ENCODE results near the gene NUCB2. TPM values are rescaled to one million over a fixed set of nuclear protein-coding genes. Genes with fewer than 3 reads are reported as not detected.
"Not testable (repeated sequence)": the region's sequence is repeated elsewhere in the genome, so short reads cannot be mapped to it uniquely, and the experiment has no call there.

Gene NUCB2
- total RNA-seq, 6 donors from 2014 or later, result 24.0 to 167 (median 42.5) TPM

GRCh38 chr11:17233101-17233500, 43.4 kb upstream of the NUCB2 start:
- DNase-seq (no peak), ATAC-seq (ENCODE audit: low FRiP score in 2 of 2) (no peak)
- Histone ChIP-seq H3K36me3 (peaks cover 0 to 6% (median 0%) of the 10 kb centered on the region in 4 donors), H3K9me3 (no peaks in the 10 kb centered on the region), H3K4me3 (no peak overlapping the region), H3K27me3 (no peaks in the 10 kb centered on the region), H3K27ac (no peak overlapping the region), H3K4me1 (peaks cover 0 to 9% (median 4%) of the 10 kb centered on the region in 4 donors)
- TF ChIP-seq EP300 (IDR thresholded peaks at IDR 0.05) (no peak), POLR2A (IDR thresholded peaks at IDR 0.05) (no peak), CTCF (IDR thresholded peaks at IDR 0.05) (no peak), POLR2AphosphoS5 (IDR thresholded peaks at IDR 0.05) (no peak)

GRCh38 chr11:17238377-17238776, 38.2 kb upstream of the NUCB2 start:
- no peak overlapping the region for H3K27ac ChIP-seq
- TF ChIP-seq POLR2AphosphoS5 (IDR thresholded peaks at IDR 0.05) (no peak), EP300 (IDR thresholded peaks at IDR 0.05) (no peak), CTCF (IDR thresholded peaks at IDR 0.05) (no peak), POLR2A (IDR thresholded peaks at IDR 0.05) (no peak)
- 42 to 64% methylated on average over 3 of the region's 3 CpGs for WGBS, 2 donors
- no peaks in the 10 kb centered on the region for H3K36me3 ChIP-seq
- H3K27me3 ChIP-seq, result no peaks in the 10 kb centered on the region
- H3K4me3 ChIP-seq, result no peak overlapping the region
- no peak for ATAC-seq (ENCODE audit: low FRiP score in 2 of 2)
- DNase-seq, result no peak
- H3K4me1 ChIP-seq, result no peaks in the 10 kb centered on the region
- no peaks in the 10 kb centered on the region for H3K9me3 ChIP-seq

DNA sequence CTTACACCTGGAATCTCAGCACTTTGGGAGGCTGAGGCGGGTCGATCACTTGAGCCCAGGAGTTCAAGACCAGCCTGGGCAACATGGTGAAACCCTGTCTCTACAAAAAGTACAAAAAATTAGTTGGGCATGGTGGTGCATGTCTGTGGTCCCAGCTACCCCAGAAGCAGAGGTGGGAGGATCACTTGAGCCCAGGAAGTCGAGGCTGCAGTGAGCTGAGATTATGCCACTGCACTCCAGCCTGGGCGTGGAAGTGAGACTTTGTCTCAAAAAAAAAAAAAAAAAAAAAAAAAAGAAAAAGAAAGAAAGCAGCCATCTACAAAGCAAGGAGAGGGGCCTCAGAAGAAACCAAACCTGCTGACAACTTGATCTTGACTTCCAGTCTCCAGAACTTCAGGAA, 36.6 kb upstream of the NUCB2 start:
- not testable (repeated sequence) for H3K27me3 ChIP-seq; H3K27ac ChIP-seq; ATAC-seq (ENCODE audit: low FRiP score in 2 of 2); DNase-seq; H3K4me1 ChIP-seq; H3K4me3 ChIP-seq; H3K9me3 ChIP-seq; H3K36me3 ChIP-seq
- WGBS, 2 donors, result 86 to 94% methylated on average over 4 of the region's 4 CpGs

DNA sequence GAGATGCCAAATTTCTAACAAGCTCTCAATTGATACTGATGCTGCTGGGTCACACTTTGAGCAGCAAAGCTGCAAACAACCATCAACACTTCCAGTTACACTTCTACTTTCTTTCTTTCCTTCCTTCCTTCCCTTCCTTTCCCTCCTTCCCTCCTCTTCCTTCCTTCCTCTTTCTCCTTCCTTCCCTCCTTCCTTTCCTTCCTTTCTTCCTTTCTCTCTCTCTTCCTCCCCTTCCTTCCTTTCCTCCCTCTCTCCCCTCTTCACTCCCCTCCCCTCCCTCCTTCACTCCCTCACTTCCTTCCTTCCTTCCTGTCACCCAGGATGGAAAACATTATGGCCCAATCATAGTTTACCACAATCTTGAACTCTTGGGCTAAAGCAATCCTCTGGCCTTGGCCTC, 35.8 kb upstream of the NUCB2 start:
- TF ChIP-seq POLR2A (IDR thresholded peaks at IDR 0.05) (no peak), POLR2AphosphoS5 (IDR thresholded peaks at IDR 0.05) (no peak), CTCF (IDR thresholded peaks at IDR 0.05) (no peak), EP300 (IDR thresholded peaks at IDR 0.05) (no peak)
- H3K27ac ChIP-seq, result no peak overlapping the region
- H3K9me3 ChIP-seq, result no peaks in the 10 kb centered on the region
- ATAC-seq (ENCODE audit: low FRiP score in 2 of 2) (no peak), DNase-seq (no peak)
- no peaks in the 10 kb centered on the region for H3K4me1 ChIP-seq
- no peaks in the 10 kb centered on the region for H3K36me3 ChIP-seq
- no peaks in the 10 kb centered on the region for H3K27me3 ChIP-seq
- H3K4me3 ChIP-seq, result no peak overlapping the region

DNA sequence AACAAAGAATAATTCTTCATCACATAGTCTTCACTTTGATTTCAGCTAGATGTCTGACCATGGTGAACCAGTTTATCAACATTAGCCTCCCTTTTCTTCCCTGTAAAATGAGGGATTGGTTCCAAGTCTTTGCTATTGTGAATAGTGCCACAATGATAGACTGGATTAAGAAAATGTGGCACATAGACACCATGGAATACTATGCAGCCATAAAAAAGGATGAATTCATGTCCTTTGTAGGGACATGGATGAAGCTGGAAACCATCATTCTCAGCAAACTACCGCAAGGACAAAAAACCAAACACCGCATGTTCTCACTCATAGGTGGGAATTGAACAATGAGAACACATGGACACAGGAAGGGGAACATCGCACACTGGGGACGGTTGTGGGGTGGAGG, 33.6 kb upstream of the NUCB2 start:
- H3K4me3 ChIP-seq; H3K4me1 ChIP-seq; DNase-seq; H3K27ac ChIP-seq; H3K9me3 ChIP-seq; H3K36me3 ChIP-seq; H3K27me3 ChIP-seq; ATAC-seq (ENCODE audit: low FRiP score in 2 of 2): not testable (repeated sequence)
- 96 to 97% methylated on average over 4 of the region's 4 CpGs for WGBS, 2 donors

DNA sequence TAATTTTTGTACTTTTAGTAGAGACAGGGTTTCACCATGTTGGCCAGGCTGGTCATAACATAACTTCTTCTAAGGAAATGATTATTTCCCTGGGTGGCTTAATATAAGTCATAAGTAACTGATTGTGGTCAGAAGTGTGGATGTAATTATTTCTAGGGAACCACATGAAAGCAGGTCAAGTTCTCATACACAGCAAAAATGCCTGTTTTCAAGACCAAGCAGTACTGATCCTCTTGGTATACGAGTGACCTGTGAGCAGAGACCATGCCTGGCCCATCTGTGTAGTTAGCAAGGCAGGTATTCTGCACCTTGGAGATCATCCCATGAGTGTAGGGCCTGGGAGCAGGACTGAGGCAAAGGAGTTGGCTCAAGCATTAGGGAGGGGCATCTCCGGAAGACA, 32.5 kb upstream of the NUCB2 start:
- TF ChIP-seq POLR2A (IDR thresholded peaks at IDR 0.05) (no peak), POLR2AphosphoS5 (IDR thresholded peaks at IDR 0.05) (no peak)

More for the DNA sequence above, 32.5 kb upstream of the NUCB2 start:
- no peak overlapping the region for H3K4me3 ChIP-seq
- no peaks in the 10 kb centered on the region for H3K4me1 ChIP-seq
- H3K9me3 ChIP-seq, result no peaks in the 10 kb centered on the region
- no peaks in the 10 kb centered on the region for H3K27me3 ChIP-seq
- no peak overlapping the region for H3K27ac ChIP-seq
- H3K36me3 ChIP-seq, result no peaks in the 10 kb centered on the region
- WGBS, 2 donors, result 71 to 77% methylated on average over 2 of the region's 2 CpGs
- DNase-seq (no peak), ATAC-seq (ENCODE audit: low FRiP score in 2 of 2) (no peak)
